HG03039 (cell line): ENCODE results near the gene SLC38A6.
A peak's percentile ranks its signal among the peaks of the same experiment; 100 is the strongest.

Experiments
- ATAC-seq: cut with Tn5 transposase; IDR thresholded peaks from one replicate; pipeline ENCODE4 v1.9.1; 2021; ENCODE audit warnings: mild to moderate bottlenecking, moderate library complexity; ENCODE audit not compliant: unreplicated experiment

Gene SLC38A6

GRCh38 chr14:60975551-60975950 is 5.5 kb upstream of the SLC38A6 start:
- ATAC-seq, result no peak

GRCh38 chr14:60977847-60978246 is 3.2 kb upstream of the SLC38A6 start:
- no peak for ATAC-seq

- ATAC-seq, result no peak
Observed at GRCh38 chr14:60981633-60982455, 799 bp downstream of the SLC38A6 start.

GRCh38 chr14:60984196-60984595 is 3.2 kb downstream of the SLC38A6 start:
- ATAC-seq, result no peak

GRCh38 chr14:60986500-60986899 is 5.5 kb downstream of the SLC38A6 start:
- no peak for ATAC-seq

- no peak for ATAC-seq
Observed at GRCh38 chr14:60989599-60989998, 8.6 kb downstream of the SLC38A6 start.

- ATAC-seq, result no peak
Observed at GRCh38 chr14:60998617-60999016, 17.6 kb downstream of the SLC38A6 start.

- ATAC-seq, result no peak
Observed at GRCh38 chr14:60999536-60999935, 18.5 kb downstream of the SLC38A6 start.

- ATAC-seq, result no peak
Observed at GRCh38 chr14:61003571-61003970, 22.5 kb downstream of the SLC38A6 start.

- no peak for ATAC-seq
Observed at GRCh38 chr14:61019537-61019936, 38.5 kb downstream of the SLC38A6 start.

- ATAC-seq, result no peak
Observed at GRCh38 chr14:61025251-61026223, 44.5 kb downstream of the SLC38A6 start.

GRCh38 chr14:61026526-61026925 is 45.5 kb downstream of the SLC38A6 start:
- no peak for ATAC-seq

GRCh38 chr14:61031026-61031425 is 50.0 kb downstream of the SLC38A6 start:
- no peak for ATAC-seq

GRCh38 chr14:61033054-61033453 is 52.0 kb downstream of the SLC38A6 start:
- ATAC-seq, result no peak

- ATAC-seq, result no peak
Observed at GRCh38 chr14:61033855-61034254, 52.8 kb downstream of the SLC38A6 start.

- peak; percentile 79 for ATAC-seq
Observed at GRCh38 chr14:61034416-61035120, 53.5 kb downstream of the SLC38A6 start.

- ATAC-seq, result no peak
Observed at GRCh38 chr14:61037215-61037614, 56.2 kb downstream of the SLC38A6 start.

- no peak for ATAC-seq
Observed at GRCh38 chr14:61041704-61042103, 60.7 kb downstream of the SLC38A6 start.

GRCh38 chr14:61042220-61042619 is 61.2 kb downstream of the SLC38A6 start:
- ATAC-seq, result no peak

- ATAC-seq, result no peak
Observed at GRCh38 chr14:61043506-61043905, 62.5 kb downstream of the SLC38A6 start.

- ATAC-seq, result no peak
Observed at GRCh38 chr14:61047021-61047420, 66.0 kb downstream of the SLC38A6 start.
